Endothelial cell of umbilical vein (primary cell): ENCODE measurements around the gene THAP3. TPM values are rescaled to one million over a fixed set of nuclear protein-coding genes. Genes with fewer than 3 reads are reported as not detected.

Source experiments
- BruUV-seq: library from RNA; stranded (reverse); fragments of 400-500 nt; replicated peaks from 2 replicates; lab custom pipeline; 2021; lab: Mats Ljungman, UMichigan
- CTCF ChIA-PET: fragments of 300-600, 350-600 bp; sonication (Branson Sonifier 250); formaldehyde crosslinking; loops from one replicate; lab custom pipeline; 2021; ENCODE audit warnings: antibody characterized with exemption, inconsistent platforms; lab: Charles Lee
- POLR2A ChIA-PET: fragments of 300-600, 350-600 bp; sonication (Branson Sonifier 250); formaldehyde crosslinking; loops from one replicate; lab custom pipeline; 2021; ENCODE audit warnings: antibody characterized with exemption, inconsistent platforms; lab: Charles Lee
- DNase-seq: peaks from one replicate; pipeline ENCODE4 v3.0.0-alpha.2; 2011; ENCODE audit warnings: low read depth, low spot score
- FAIRE-seq: peaks from 2 replicates; lab custom pipeline; 2011; peaks lifted over from hg19 to GRCh38; lab: Jason Lieb, UNC
- H2AFZ ChIP-seq: 2 replicates; pipeline ENCODE4 v1.6.0; 2012; ENCODE audit warnings: low read depth, low read length, control low read depth, inconsistent platforms
- H3K27ac ChIP-seq: 2 replicates; pipeline ENCODE4 v1.5.1; 2011; ENCODE audit warnings: low read depth, mild to moderate bottlenecking, control low read depth, low read length, moderate library complexity; ENCODE audit not compliant: insufficient read depth
- H3K27me3 ChIP-seq, 2 experiments: 2 replicates each; pipeline versions ENCODE4 v1.6.0 to v1.6.1; 2011; ENCODE audit warnings: low read length in 2 of 2, mixed read lengths in 1 of 2; ENCODE audit not compliant: control insufficient read depth in 2 of 2, insufficient read depth in 2 of 2
- H3K36me3 ChIP-seq, 2 experiments: 2 replicates in 1 of 2; 3 replicates in 1 of 2; pipeline ENCODE4 v1.5.1; 2011; ENCODE audit warnings: low read length in 2 of 2, mild to moderate bottlenecking in 1 of 2, moderate library complexity in 1 of 2; ENCODE audit not compliant: control insufficient read depth in 2 of 2, insufficient read depth in 2 of 2; ENCODE audit errors: extremely low read depth in 1 of 2
- H3K4me1 ChIP-seq: 3 replicates; pipeline ENCODE4 v1.5.1; 2011; ENCODE audit warnings: mild to moderate bottlenecking, low read length; ENCODE audit not compliant: control insufficient read depth, insufficient read depth; ENCODE audit errors: extremely low read depth
- H3K4me2 ChIP-seq: 2 replicates; pipeline ENCODE4 v1.6.1; 2011; ENCODE audit warnings: low read length, control low read depth, mixed read lengths; ENCODE audit not compliant: insufficient read depth
- H3K4me3 ChIP-seq, 3 experiments: fragments of 200-600 bp in 1 of 3; sonication (generic), shearing (Covaris generic) in 1 of 3; replicated peaks in 1 of 3; 2 replicates each; pipeline ENCODE4 v1.5.1; 2011 to 2016; ENCODE audit warnings: control low read depth in 3 of 3, low read length in 3 of 3, mild to moderate bottlenecking in 2 of 3, inconsistent platforms in 1 of 3, low read depth in 1 of 3, moderate library complexity in 1 of 3; ENCODE audit not compliant: insufficient read depth in 1 of 3
- H3K79me2 ChIP-seq: 2 replicates; pipeline ENCODE4 v1.6.0; 2012; ENCODE audit warnings: low read length, inconsistent platforms; ENCODE audit not compliant: control insufficient read depth, insufficient read depth
- H3K9ac ChIP-seq: replicated peaks from 2 replicates; pipeline ENCODE3; 2011; ENCODE audit warnings: low read length, control low read depth; ENCODE audit not compliant: insufficient read depth; ENCODE audit errors: extremely low read depth
- H3K9me1 ChIP-seq: replicated peaks from 3 replicates; pipeline ENCODE4 v1.6.0; 2011; ENCODE audit warnings: mild to moderate bottlenecking, low read length; ENCODE audit not compliant: control insufficient read depth, insufficient read depth; ENCODE audit errors: extremely low read depth
- H3K9me3 ChIP-seq: replicated peaks from 2 replicates; pipeline ENCODE4 v1.5.1; 2012; ENCODE audit warnings: low read length, inconsistent platforms; ENCODE audit not compliant: control insufficient read depth, insufficient read depth
- H4K20me1 ChIP-seq: replicated peaks from 2 replicates; pipeline ENCODE3; 2011; ENCODE audit warnings: mild to moderate bottlenecking, low read length; ENCODE audit not compliant: control insufficient read depth, insufficient read depth; ENCODE audit errors: extremely low read depth
- POLR2A ChIP-seq: IDR thresholded peaks from 2 replicates; pipeline ENCODE4 v1.6.1; 2012; ENCODE audit warnings: low read depth, mild to moderate bottlenecking, control low read depth, low read length
- dilution Hi-C: fragments of 300-500 bp; cut with MboI; formaldehyde crosslinking; loops from one replicate; pipeline ENCODE4 v1.15.0; 2019; ENCODE audit warnings: low sequenced_read_pairs; ENCODE audit not compliant: extremely low pct_ligation_motif_present
- intact Hi-C: fragments of 100-400 bp; cut with micrococcal nuclease; formaldehyde crosslinking; loops from one replicate; pipeline ENCODE4 v1.10.0; 2022
- polyA plus RNA-seq, 4 experiments: library from polyadenylated mRNA; depleted of rRNA in 3 of 4; stranded (reverse) in 3 of 4; unstranded in 1 of 4; fragments of >200 nt; gene quantifications; 2 replicates each; pipeline versions ENCODE4 v1.2.1 to v1.2.3, GENCODE V29; 2011 to 2012; ENCODE audit warnings: missing spikeins in 1 of 4
- total RNA-seq: library from RNA; stranded (reverse); gene quantifications from 2 replicates; pipeline ENCODE4 v1.2.3, GENCODE V29; 2021

The THAP3 gene
- total and polyA plus RNA-seq, 2 donors (not counting 3 experiments of a cell fraction or from before 2014, with no cell fraction given): 11.3 to 16.7 TPM

DNA sequence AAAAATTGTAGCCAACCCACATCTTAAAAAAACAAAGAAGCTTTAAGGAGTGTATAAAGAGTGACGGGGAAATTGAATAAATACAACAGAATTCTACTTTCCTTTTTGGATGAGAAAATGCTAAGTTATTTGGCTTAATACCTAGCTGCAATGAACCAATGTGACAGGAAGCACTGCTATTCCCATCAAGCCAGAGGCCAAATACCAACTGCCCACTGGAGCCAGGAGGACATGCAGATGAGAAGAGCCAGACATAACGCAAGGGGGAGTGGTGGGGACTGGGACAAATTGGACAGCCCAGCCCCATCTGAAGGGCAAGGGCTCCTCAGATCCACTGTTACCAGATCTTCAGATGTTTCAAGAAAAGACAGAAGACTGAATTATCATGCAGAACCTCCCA lies 51.3 kb downstream of the THAP3 start:
- no peak overlapping the region for H3K9ac ChIP-seq
- no peaks in the 10 kb centered on the region for H3K9me3 ChIP-seq
- no peaks in the 10 kb centered on the region for H4K20me1 ChIP-seq
- H3K79me2 ChIP-seq: no peaks in the 10 kb centered on the region
- no peaks in the 10 kb centered on the region for H3K4me1 ChIP-seq
- ChIA-PET CTCF (no interaction called here), POLR2A (no interaction called here)
- dilution Hi-C loops (no loop called here), intact Hi-C loops (no loop called here)
- DNase-seq (no peak), FAIRE-seq (no peak)
- H3K36me3 ChIP-seq: peaks cover 5 to 16% of the 10 kb centered on the region in 2 experiments
- H3K9me1 ChIP-seq: no peaks in the 10 kb centered on the region
- no peak overlapping the region for H3K4me2 ChIP-seq
- H3K27me3 ChIP-seq: no peaks in the 10 kb centered on the region
- TF ChIP-seq POLR2A: no peak
- H3K4me3 ChIP-seq: no peak overlapping the region
- H2AFZ ChIP-seq: no peak overlapping the region
- no TSS peak for BruUV-seq
- H3K27ac ChIP-seq: no peak overlapping the region

Other genes starting within 250 kb of the THAP3 start
- 69.4 and 76.5 TPM in 2 replicates for gene ACOT7, start 231.1 kb upstream of the THAP3 start, total RNA-seq
- gene ACOT7, start 231.1 kb upstream of the THAP3 start, polyA plus RNA-seq: 104 and 105 TPM in 2 replicates
- 9.4 and 13.3 TPM in 2 replicates for gene HES2, start 204.9 kb upstream of the THAP3 start, total RNA-seq
- gene HES2, start 204.9 kb upstream of the THAP3 start, polyA plus RNA-seq: 3.6 and 3.7 TPM in 2 replicates
- gene ESPN, start 200.1 kb upstream of the THAP3 start, total RNA-seq: 0.71 and 2.2 TPM in 2 replicates
- gene ESPN, start 200.1 kb upstream of the THAP3 start, polyA plus RNA-seq: 0.46 and 0.54 TPM in 2 replicates
- 33.9 and 48.7 TPM in 2 replicates for gene TNFRSF25, start 158.7 kb upstream of the THAP3 start, total RNA-seq
- 38.8 and 52.9 TPM in 2 replicates for gene TNFRSF25, start 158.7 kb upstream of the THAP3 start, polyA plus RNA-seq
- 56.9 and 68.3 TPM in 2 replicates for gene PLEKHG5, start 133.2 kb upstream of the THAP3 start, total RNA-seq
- gene PLEKHG5, start 133.2 kb upstream of the THAP3 start, polyA plus RNA-seq: 30.6 and 40.8 TPM in 2 replicates
- gene NOL9, start 70.4 kb upstream of the THAP3 start, total RNA-seq: 39.7 and 42.9 TPM in 2 replicates
- gene NOL9, start 70.4 kb upstream of the THAP3 start, polyA plus RNA-seq: 14.1 TPM in 2 replicates
- not detected in 2 replicates for gene TAS1R1, start 69.6 kb upstream of the THAP3 start, total RNA-seq
- gene TAS1R1, start 69.6 kb upstream of the THAP3 start, polyA plus RNA-seq: not detected in 2 replicates
- 25.1 and 29.2 TPM in 2 replicates for gene ZBTB48, start 44.9 kb upstream of the THAP3 start, total RNA-seq
- 20.9 and 29.0 TPM in 2 replicates for gene ZBTB48, start 44.9 kb upstream of the THAP3 start, polyA plus RNA-seq
- 19.2 and 22.4 TPM in 2 replicates for gene KLHL21, start 22.0 kb upstream of the THAP3 start, total RNA-seq
- gene KLHL21, start 22.0 kb upstream of the THAP3 start, polyA plus RNA-seq: 18.0 and 24.9 TPM in 2 replicates
- 17.8 and 18.6 TPM in 2 replicates for gene PHF13, start 11.1 kb upstream of the THAP3 start, total RNA-seq
- gene PHF13, start 11.1 kb upstream of the THAP3 start, polyA plus RNA-seq: 5.6 and 5.7 TPM in 2 replicates
- gene DNAJC11, start 76.9 kb downstream of the THAP3 start, total RNA-seq: 64.3 and 65.9 TPM in 2 replicates
- gene DNAJC11, start 76.9 kb downstream of the THAP3 start, polyA plus RNA-seq: 30.2 and 31.1 TPM in 2 replicates
- 88.1 and 92.7 TPM in 2 replicates for gene CAMTA1, start 160.6 kb downstream of the THAP3 start, total RNA-seq
- 36.4 and 50.8 TPM in 2 replicates for gene CAMTA1, start 160.6 kb downstream of the THAP3 start, polyA plus RNA-seq